ENCODE results near the gene RSPH3. TPM values are rescaled to one million over a fixed set of nuclear protein-coding genes. Genes with fewer than 3 reads are reported as not detected.

RSPH3 gene
- total and polyA plus RNA-seq, 4 donors = 4.4 to 16.8 (median 9.7) TPM

GRCh38 chr6:158999154-158999665 is 792 bp downstream of the RSPH3 start:
- WGBS, 2 donors = 1 to 3% methylated on average over 24 of the region's 24 CpGs
- peak overlapping the region; percentile 51 to 91 for H3K27ac ChIP-seq (ENCODE audit: low read depth in 1 of 2, low read length in 1 of 2)
- peak overlapping the region; percentile 51 to 58 for H3K9ac ChIP-seq (ENCODE audit: insufficient read depth in 1 of 2, low read length in 2 of 2)
- peaks cover 0 to 11% (median 4%) of the 10 kb centered on the region in 5 donors for H3K4me1 ChIP-seq (ENCODE audit: control insufficient read depth in 5 of 5, insufficient read depth in 5 of 5, low read length in 5 of 5)
- TF ChIP-seq CTCF (IDR thresholded peaks at IDR 0.05; ENCODE audit: control extremely low read depth, extremely low read depth) = no peak
- peaks cover 0 to 6% (median 0%) of the 10 kb centered on the region in 4 donors for H3K36me3 ChIP-seq (ENCODE audit: control insufficient read depth in 4 of 4, insufficient read depth in 4 of 4, low read length in 4 of 4)
- DNase-seq = peak in 1 of 3 donors; percentile 59
- peak overlapping the region; percentile 76 for H3K4me3 ChIP-seq
- peak; percentile 25 for ATAC-seq (ENCODE audit: insufficient read depth, low FRiP score)
- no peaks in the 10 kb centered on the region for H3K27me3 ChIP-seq (ENCODE audit: control insufficient read depth in 3 of 3, insufficient read depth in 3 of 3, low read length in 2 of 3)
- no peaks in the 10 kb centered on the region for H3K9me3 ChIP-seq (ENCODE audit: control insufficient read depth in 4 of 4, insufficient read depth in 3 of 4, low read length in 3 of 4)

GRCh38 chr6:158996856-158997255 is 3.1 kb downstream of the RSPH3 start:
- ATAC-seq (ENCODE audit: insufficient read depth, low FRiP score) (no peak), DNase-seq (no peak)
- H3K9me3 ChIP-seq (ENCODE audit: control insufficient read depth in 4 of 4, insufficient read depth in 3 of 4, low read length in 3 of 4) = no peaks in the 10 kb centered on the region
- H3K27me3 ChIP-seq (ENCODE audit: control insufficient read depth in 3 of 3, insufficient read depth in 3 of 3, low read length in 2 of 3) = no peaks in the 10 kb centered on the region
- H3K36me3 ChIP-seq (ENCODE audit: control insufficient read depth in 4 of 4, insufficient read depth in 4 of 4, low read length in 4 of 4) = peaks cover 0 to 6% (median 2%) of the 10 kb centered on the region in 4 donors
- TF ChIP-seq CTCF (IDR thresholded peaks at IDR 0.05; ENCODE audit: control extremely low read depth, extremely low read depth) = no peak
- 56 to 59% methylated on average over 2 of the region's 2 CpGs for WGBS, 2 donors
- no peak overlapping the region for H3K27ac ChIP-seq (ENCODE audit: low read depth in 1 of 2, low read length in 1 of 2)
- no peak overlapping the region for H3K4me3 ChIP-seq
- H3K4me1 ChIP-seq (ENCODE audit: control insufficient read depth in 5 of 5, insufficient read depth in 5 of 5, low read length in 5 of 5) = peaks cover 0 to 11% (median 4%) of the 10 kb centered on the region in 5 donors
- no peak overlapping the region for H3K9ac ChIP-seq (ENCODE audit: insufficient read depth in 1 of 2, low read length in 2 of 2)

GRCh38 chr6:158993639-158994038 is 6.4 kb downstream of the RSPH3 start:
- H3K9ac ChIP-seq (ENCODE audit: insufficient read depth in 1 of 2, low read length in 2 of 2) = no peak overlapping the region

More at GRCh38 chr6:158993639-158994038, 6.4 kb downstream of the RSPH3 start:
- peaks cover 0 to 8% (median 3%) of the 10 kb centered on the region in 4 donors for H3K36me3 ChIP-seq (ENCODE audit: control insufficient read depth in 4 of 4, insufficient read depth in 4 of 4, low read length in 4 of 4)
- no peaks in the 10 kb centered on the region for H3K4me1 ChIP-seq (ENCODE audit: control insufficient read depth in 5 of 5, insufficient read depth in 5 of 5, low read length in 5 of 5)
- no peak overlapping the region for H3K27ac ChIP-seq (ENCODE audit: low read depth in 1 of 2, low read length in 1 of 2)
- H3K9me3 ChIP-seq (ENCODE audit: control insufficient read depth in 4 of 4, insufficient read depth in 3 of 4, low read length in 3 of 4) = peaks cover 0 to 4% (median 0%) of the 10 kb centered on the region in 4 donors
- H3K27me3 ChIP-seq (ENCODE audit: control insufficient read depth in 3 of 3, insufficient read depth in 3 of 3, low read length in 2 of 3) = no peaks in the 10 kb centered on the region
- DNase-seq = no peak
- H3K4me3 ChIP-seq = no peak overlapping the region
- no peak for TF ChIP-seq CTCF (IDR thresholded peaks at IDR 0.05; ENCODE audit: control extremely low read depth, extremely low read depth)
- no peak for ATAC-seq (ENCODE audit: insufficient read depth, low FRiP score)
- 96 to 98% methylated on average over 3 of the region's 3 CpGs for WGBS, 2 donors
